Natural killer cell (primary cell): ENCODE data around the gene GPC5. TPM values are rescaled to one million over a fixed set of nuclear protein-coding genes. Genes with fewer than 3 reads are reported as not detected.

Experiments used
- ATAC-seq, 3 donors: fragments of 150-1000 bp in 2 of 3; fragments of 200-7000 bp in 1 of 3; cut with Tn5 transposase; 1 replicate in 1 of 3; 2 replicates in 2 of 3; pipeline ENCODE4 v1.10.0; 2021; ENCODE audit warnings: mild to moderate bottlenecking in 2 of 3, moderate library complexity in 2 of 3
- DNase-seq, 2 donors: peaks; one replicate each; pipeline versions ENCODE4 v3.0.0 to v3.0.0-alpha.2; 2013 to 2021; ENCODE audit warnings: mixed read lengths in 1 of 2
- H3K27ac ChIP-seq: one replicate; pipeline ENCODE4 v1.5.1; 2013; ENCODE audit warnings: mild to moderate bottlenecking, low read length
- H3K27me3 ChIP-seq: one replicate; pipeline ENCODE4 v1.6.1; 2013; ENCODE audit warnings: low read length; ENCODE audit not compliant: control insufficient read depth, insufficient read depth
- H3K36me3 ChIP-seq: one replicate; pipeline ENCODE4 v1.6.1; 2013; ENCODE audit warnings: low read length; ENCODE audit not compliant: control insufficient read depth, insufficient read depth
- H3K4me1 ChIP-seq: one replicate; pipeline ENCODE4 v1.6.1; 2013; ENCODE audit warnings: low read length; ENCODE audit not compliant: control insufficient read depth, insufficient read depth
- H3K4me3 ChIP-seq: one replicate; pipeline ENCODE4 v1.5.1; 2013; ENCODE audit warnings: low read length
- H3K9me3 ChIP-seq: one replicate; pipeline ENCODE4 v1.6.1; 2013; ENCODE audit warnings: low read length; ENCODE audit not compliant: control insufficient read depth, insufficient read depth
- H3K27ac Mint-ChIP-seq, 2 donors: one replicate each; pipeline ENCODE4 v1.8.0; 2022; ENCODE audit warnings: mild to moderate bottlenecking in 2 of 2, mixed read lengths in 2 of 2, moderate library complexity in 1 of 2
- H3K27me3 Mint-ChIP-seq, 2 donors: one replicate each; pipeline ENCODE4 v1.8.0; 2022; ENCODE audit warnings: low read depth in 2 of 2, mixed read lengths in 2 of 2
- H3K36me3 Mint-ChIP-seq: one replicate; pipeline ENCODE4 v1.8.0; 2022; ENCODE audit warnings: mixed read lengths
- H3K4me1 Mint-ChIP-seq, 2 donors: one replicate each; pipeline ENCODE4 v1.8.0; 2022; ENCODE audit warnings: mixed read lengths in 2 of 2
- H3K4me3 Mint-ChIP-seq: one replicate; pipeline ENCODE4 v1.8.0; 2022; ENCODE audit warnings: mild to moderate bottlenecking, moderate library complexity, mixed read lengths
- H3K9me3 Mint-ChIP-seq, 2 donors: one replicate each; pipeline ENCODE4 v1.8.0; 2022; ENCODE audit warnings: mixed read lengths in 2 of 2
- CTCF ChIP-seq: fragments of 200-600 bp; IDR thresholded peaks from one replicate; pipeline ENCODE4 v1.8.0; 2022; ENCODE audit warnings: antibody characterized with exemption
- WGBS: methylation state at CpG from one replicate; pipeline ENCODE4 v1.1.7; 2013; ENCODE audit warnings: missing lambda C conversion rate; ENCODE audit not compliant: insufficient coverage; 5-methylcytosine and 5-hydroxymethylcytosine counted together
- intact Hi-C: fragments of 100-400 bp; cut with micrococcal nuclease; formaldehyde crosslinking; loops from one replicate; pipeline ENCODE4 v1.14.2; 2022
- total RNA-seq, 4 donors: library from RNA; stranded (reverse); fragments of 120-200 nt in 1 of 4; gene quantifications; one replicate each; pipeline versions ENCODE4 v1.2.3 to v1.2.4, GENCODE V29; 2013 to 2022

The GPC5 gene
- total RNA-seq, 3 donors from 2014 or later (not counting 1 experiment from before 2014, with no cell fraction given), result not detected

GRCh38 chr13:92316030-92316429 lies 917.6 kb downstream of the GPC5 start:
- Mint-ChIP-seq H3K9me3 (peaks cover 19 to 22% of the 10 kb centered on the region in 2 donors), H3K27me3 (no peaks in the 10 kb centered on the region), H3K4me1 (no peaks in the 10 kb centered on the region), H3K36me3 (peaks cover 8% of the 10 kb centered on the region), H3K27ac (no peak overlapping the region), H3K4me3 (no peak overlapping the region)
- intact Hi-C loops, result no loop called here
- Histone ChIP-seq H3K27me3 (no peaks in the 10 kb centered on the region), H3K4me1 (no peaks in the 10 kb centered on the region), H3K9me3 (no peaks in the 10 kb centered on the region), H3K27ac (no peak overlapping the region), H3K36me3 (no peaks in the 10 kb centered on the region), H3K4me3 (no peak overlapping the region)
- no CpG with 5 or more reads among the region's 2 CpGs for WGBS
- no peak for ATAC-seq
- no peak for TF ChIP-seq CTCF
- no peak for DNase-seq

GRCh38 chr13:92317066-92317465 lies 918.6 kb downstream of the GPC5 start:
- no peak overlapping the region for H3K4me3 Mint-ChIP-seq

GRCh38 chr13:92320323-92320722 lies 921.9 kb downstream of the GPC5 start:
- no peak for DNase-seq
- no peaks in the 10 kb centered on the region for H3K27me3 Mint-ChIP-seq
- intact Hi-C loops, result no loop called here

More at GRCh38 chr13:92317066-92317465, 918.6 kb downstream of the GPC5 start:
- ATAC-seq (no peak), DNase-seq (no peak)
- Mint-ChIP-seq H3K36me3 (peaks cover 8% of the 10 kb centered on the region), H3K27me3 (no peaks in the 10 kb centered on the region), H3K4me1 (no peaks in the 10 kb centered on the region), H3K9me3 (peaks cover 16 to 18% of the 10 kb centered on the region in 2 donors), H3K27ac (no peak overlapping the region)
- Histone ChIP-seq H3K27me3 (no peaks in the 10 kb centered on the region), H3K4me3 (no peak overlapping the region), H3K9me3 (no peaks in the 10 kb centered on the region), H3K36me3 (no peaks in the 10 kb centered on the region), H3K4me1 (no peaks in the 10 kb centered on the region), H3K27ac (no peak overlapping the region)
- 88% methylated on average over 2 of the region's 2 CpGs for WGBS
- intact Hi-C loops, result no loop called here
- TF ChIP-seq CTCF, result no peak

More at GRCh38 chr13:92320323-92320722, 921.9 kb downstream of the GPC5 start:
- Histone ChIP-seq H3K27me3 (no peaks in the 10 kb centered on the region), H3K9me3 (no peaks in the 10 kb centered on the region), H3K4me3 (no peak overlapping the region), H3K27ac (no peak overlapping the region), H3K4me1 (no peaks in the 10 kb centered on the region), H3K36me3 (no peaks in the 10 kb centered on the region)
- no peak for TF ChIP-seq CTCF
- no peak for ATAC-seq
- 100% methylated on average over 1 of the region's 1 CpG for WGBS
- H3K36me3 Mint-ChIP-seq, result no peaks in the 10 kb centered on the region
- H3K4me3 Mint-ChIP-seq, result no peak overlapping the region
- peaks cover 12 to 14% of the 10 kb centered on the region in 2 donors for H3K9me3 Mint-ChIP-seq
- H3K4me1 Mint-ChIP-seq, result no peaks in the 10 kb centered on the region
- no peak overlapping the region for H3K27ac Mint-ChIP-seq
